NCI-H460 (cell line): ENCODE measurements around the gene AK8. TPM values are rescaled to one million over a fixed set of nuclear protein-coding genes. Genes with fewer than 3 reads are reported as not detected.

Source experiments
- DNase-seq: peaks from one replicate; pipeline ENCODE4 v3.0.0-alpha.2; 2016; ENCODE audit warnings: low read depth; ENCODE audit errors: extremely low read depth
- total RNA-seq: library from RNA; depleted of rRNA; stranded (reverse); fragments of >200 nt; shearing (Covaris generic); gene quantifications from 2 replicates; pipeline ENCODE4 v1.2.3, GENCODE V29; 2014

AK8 gene
- total RNA-seq, 1 experiment from 2014 or later: 0.42 TPM

DNA sequence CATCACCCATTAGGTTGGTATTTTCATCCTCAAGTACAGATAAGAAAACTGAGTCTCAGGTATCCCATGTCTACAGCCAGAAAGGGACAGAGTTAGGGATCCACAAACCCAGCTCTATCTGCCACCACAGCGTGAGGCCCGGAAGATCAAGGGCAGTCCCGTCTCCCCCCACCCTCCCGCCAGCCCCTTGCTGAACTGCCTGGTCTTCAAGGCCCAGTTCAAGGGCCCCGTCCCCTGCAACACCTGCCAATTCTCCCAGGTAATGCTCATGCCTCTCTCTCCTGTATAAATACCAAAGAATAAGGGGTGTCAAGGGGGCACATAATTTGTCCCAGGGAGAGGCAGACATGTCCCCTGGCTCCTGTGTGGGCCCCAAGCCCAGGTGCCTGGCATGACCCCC is 50.7 kb downstream of the AK8 start:
- no peak for DNase-seq

DNA sequence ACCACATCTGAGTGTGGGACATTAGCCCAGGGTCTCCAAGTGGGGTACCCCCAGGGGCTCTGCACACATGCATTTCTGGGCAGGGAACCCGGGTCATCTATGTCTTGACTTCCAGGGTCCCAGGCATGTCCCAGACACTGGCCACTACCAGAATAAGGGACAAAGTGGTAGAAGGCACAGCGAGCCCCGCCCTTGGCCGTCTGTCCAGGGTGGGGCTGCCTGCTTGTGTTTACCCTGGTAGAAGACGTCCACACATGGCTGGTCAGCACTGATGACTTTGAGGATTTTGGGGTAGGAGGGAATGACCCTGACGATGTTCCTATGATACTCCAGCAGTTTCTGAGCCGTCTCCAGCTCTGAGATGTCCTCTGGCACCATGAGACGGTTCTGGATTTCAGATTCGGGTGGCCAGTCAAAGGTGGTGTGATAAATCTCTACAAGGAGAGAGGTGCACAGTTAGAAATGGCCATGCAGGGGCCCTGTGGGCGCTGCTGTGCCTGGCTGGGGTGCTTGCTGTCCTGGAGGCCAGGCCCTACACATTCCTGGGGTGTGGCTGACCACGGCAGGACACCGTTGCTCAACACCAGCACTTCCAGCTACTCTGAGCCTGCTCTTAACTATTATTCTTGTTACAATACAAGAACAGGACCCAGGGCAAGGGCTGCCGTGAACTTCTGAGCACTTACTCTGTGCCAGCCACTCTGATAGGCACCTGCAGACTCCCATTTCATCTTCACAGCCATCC is 51.3 kb downstream of the AK8 start:
- no peak for DNase-seq

DNA sequence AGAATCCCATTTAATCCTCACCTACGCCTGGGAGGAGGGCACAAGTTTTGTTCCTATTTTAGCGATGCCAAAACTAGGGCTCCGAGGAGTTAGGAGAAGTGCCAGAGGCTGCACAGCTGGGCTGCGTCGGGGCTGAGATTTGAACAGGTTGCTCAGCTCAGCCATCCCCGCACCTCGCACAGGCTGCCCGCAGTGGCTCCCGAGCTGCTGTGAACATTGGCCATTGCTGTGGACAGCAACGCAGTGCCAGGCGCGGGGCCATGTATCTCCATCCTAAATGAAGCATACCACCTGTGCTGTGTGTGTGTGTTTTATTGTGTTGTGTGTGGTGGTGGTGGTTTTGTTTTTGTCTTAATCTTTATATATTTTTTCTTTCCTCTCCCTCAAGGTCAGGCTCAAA is 52.0 kb downstream of the AK8 start:
- DNase-seq: no peak

DNA sequence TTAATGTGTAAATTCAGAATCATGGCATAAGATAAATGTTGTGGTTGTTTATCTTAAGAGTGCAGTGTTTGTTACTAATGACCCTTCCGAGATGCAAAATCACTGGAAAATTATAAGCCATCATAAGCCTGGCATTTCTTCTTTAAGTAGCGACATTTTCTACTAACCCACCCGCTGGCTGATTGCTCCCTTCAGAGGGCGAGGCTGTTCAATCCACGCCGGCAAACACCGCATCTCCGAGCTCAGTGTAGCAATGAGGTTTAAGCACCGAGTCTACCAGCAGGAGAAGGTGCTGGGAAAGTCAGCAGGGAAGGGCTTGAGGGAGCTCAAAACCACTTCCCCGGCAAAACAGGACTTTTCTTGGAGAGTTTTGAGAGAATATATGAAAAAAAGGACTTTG is 52.7 kb downstream of the AK8 start:
- DNase-seq: no peak

- no peak for DNase-seq
Observed at GRCh38 chr9:132824951-132825350, 53.1 kb downstream of the AK8 start.

- DNase-seq: no peak
Observed at GRCh38 chr9:132824151-132824550, 53.9 kb downstream of the AK8 start.

- DNase-seq: no peak
Observed at GRCh38 chr9:132823370-132824145, 54.5 kb downstream of the AK8 start.

- DNase-seq: no peak
Observed at GRCh38 chr9:132820169-132820944, 57.7 kb downstream of the AK8 start.

GRCh38 chr9:132818588-132818987 is 59.5 kb downstream of the AK8 start:
- DNase-seq: no peak

GRCh38 chr9:132814937-132815336 is 63.1 kb downstream of the AK8 start:
- DNase-seq: no peak

- no peak for DNase-seq
Observed at GRCh38 chr9:132813115-132813771, 64.8 kb downstream of the AK8 start.

DNA sequence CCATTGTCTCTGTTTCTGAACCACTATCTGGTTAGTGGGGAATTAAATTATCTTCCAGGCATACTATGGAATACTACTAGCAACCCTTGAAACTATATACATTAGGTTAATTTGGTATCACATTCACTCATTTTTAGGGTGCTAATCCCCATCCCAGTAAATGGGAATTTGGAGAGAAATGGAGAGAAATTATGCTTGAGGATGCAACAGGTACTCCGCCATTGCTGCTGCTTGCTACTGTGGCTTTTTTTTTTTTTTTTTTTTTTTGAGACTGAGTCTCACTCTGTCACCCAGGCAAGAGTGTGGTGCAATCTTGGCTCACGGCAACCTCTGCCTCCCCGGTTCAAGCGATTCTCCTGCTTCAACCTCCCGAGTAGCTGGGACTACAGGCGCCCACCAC is 66.1 kb downstream of the AK8 start:
- no peak for DNase-seq

GRCh38 chr9:132810314-132810713 is 67.8 kb downstream of the AK8 start:
- DNase-seq: no peak

DNA sequence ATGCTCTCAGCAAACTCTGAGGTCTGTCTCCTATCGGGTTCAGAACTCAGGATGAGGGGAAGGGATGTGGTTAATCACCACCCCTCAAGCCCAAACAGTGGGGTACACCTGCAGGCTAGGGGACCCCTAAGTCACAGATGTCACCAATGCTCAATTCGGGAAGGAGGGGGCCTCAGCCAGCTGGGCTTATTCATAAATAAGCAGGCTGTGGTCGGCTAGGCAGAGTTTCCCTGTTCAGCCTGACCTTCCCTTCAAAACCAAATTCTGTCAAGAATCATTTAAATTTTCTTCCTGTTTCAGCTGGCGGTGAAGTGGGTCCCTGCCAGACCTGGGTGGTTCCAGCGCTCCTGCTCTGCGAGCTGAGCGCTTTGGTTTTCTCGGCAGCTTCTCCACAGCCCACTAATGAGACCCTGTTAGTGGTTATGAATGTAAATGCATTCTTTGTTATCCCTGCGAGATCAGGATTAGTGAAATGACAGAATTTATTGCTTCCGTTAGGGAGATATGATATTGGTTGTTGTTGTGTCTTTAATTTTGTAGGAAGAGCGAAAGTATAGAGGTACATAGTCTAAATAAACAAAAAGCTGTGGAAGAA is 68.3 kb downstream of the AK8 start:
- no peak for DNase-seq

- DNase-seq: no peak
Observed at GRCh38 chr9:132808645-132809044, 69.4 kb downstream of the AK8 start.

GRCh38 chr9:132806723-132807421 is 71.2 kb downstream of the AK8 start:
- no peak for DNase-seq

GRCh38 chr9:132806306-132806705 is 71.8 kb downstream of the AK8 start:
- no peak for DNase-seq

DNA sequence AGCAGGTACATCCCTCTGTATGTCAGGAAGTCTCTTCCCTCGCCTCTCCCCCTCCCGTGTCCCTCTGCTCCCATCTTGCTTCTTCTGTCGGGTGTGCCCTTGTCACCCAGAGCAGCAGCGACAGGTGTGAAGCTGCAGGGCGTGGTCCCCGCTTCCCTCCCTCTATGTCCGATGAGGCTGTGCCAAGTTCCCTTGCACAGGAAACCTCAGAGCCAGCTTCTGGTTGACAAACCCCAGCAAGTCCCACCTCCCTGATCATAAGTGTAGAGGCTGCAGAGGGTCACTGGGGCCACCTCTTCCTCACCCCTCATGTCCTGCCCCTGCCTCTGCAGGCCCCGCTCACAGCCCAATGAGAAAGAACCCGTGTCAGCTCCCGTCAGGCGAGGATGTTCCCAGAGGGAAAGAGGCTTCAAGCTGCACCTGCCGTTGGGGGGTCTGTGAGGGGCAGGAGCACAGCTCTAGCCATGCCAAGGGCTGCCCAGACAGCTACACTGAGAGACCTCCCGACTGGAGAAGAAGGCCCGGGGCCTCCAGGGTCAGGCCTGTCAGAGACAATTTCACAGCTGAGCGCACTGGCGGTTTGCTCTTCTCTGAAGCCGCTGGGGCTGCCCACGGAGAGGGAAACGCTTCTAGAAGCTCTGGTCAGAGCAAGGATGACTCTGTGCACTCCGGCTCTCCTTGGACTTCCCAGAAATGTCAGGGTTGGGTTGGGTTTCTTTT is 73.3 kb downstream of the AK8 start:
- DNase-seq: no peak

- no peak for DNase-seq
Observed at GRCh38 chr9:132802121-132802795, 75.8 kb downstream of the AK8 start.
